CD4-positive, alpha-beta T cell (primary cell): ENCODE results near the gene MARCHF3. TPM values are rescaled to one million over a fixed set of nuclear protein-coding genes. Genes with fewer than 3 reads are reported as not detected.

Experiments used
- ATAC-seq: fragments of 200-7000 bp; cut with Tn5 transposase; one replicate; pipeline ENCODE4 v1.10.0; 2022; ENCODE audit warnings: mild to moderate bottlenecking; ENCODE audit not compliant: poor library complexity
- CTCF ChIA-PET: fragments of 350-600 bp; sonication (Branson Sonifier 250); formaldehyde crosslinking; loops from one replicate; lab custom pipeline; 2021; ENCODE audit warnings: antibody characterized with exemption, inconsistent platforms; lab: Charles Lee
- POLR2A ChIA-PET: fragments of 350-600 bp; sonication (Branson Sonifier 250); formaldehyde crosslinking; loops from one replicate; lab custom pipeline; 2021; ENCODE audit warnings: antibody characterized with exemption, inconsistent platforms; lab: Charles Lee
- DNase-seq, 14 experiments: peaks; one replicate each; pipeline ENCODE4 v3.0.0-alpha.2; 2013 to 2020; ENCODE audit warnings: mixed read lengths in 2 of 14
- H3K27ac ChIP-seq, 2 donors: one replicate each; pipeline versions ENCODE4 v1.5.1 to v1.7.0; 2013; ENCODE audit warnings: low read length in 2 of 2, low read depth in 1 of 2, mild to moderate bottlenecking in 1 of 2
- H3K27me3 ChIP-seq, 2 experiments: 1 replicate in 1 of 2; 2 replicates in 1 of 2; pipeline versions ENCODE4 v1.6.1 to v1.7.0; 2013; ENCODE audit warnings: low read length in 2 of 2, control low read depth in 1 of 2, mild to moderate bottlenecking in 1 of 2, moderate library complexity in 1 of 2; ENCODE audit not compliant: insufficient read depth in 2 of 2, control insufficient read depth in 1 of 2
- H3K36me3 ChIP-seq: one replicate; pipeline ENCODE4 v1.6.1; 2013; ENCODE audit warnings: low read length, control low read depth; ENCODE audit not compliant: insufficient read depth
- H3K4me1 ChIP-seq: one replicate; pipeline ENCODE4 v1.6.1; 2013; ENCODE audit warnings: low read length, control low read depth; ENCODE audit not compliant: insufficient read depth
- H3K4me3 ChIP-seq: one replicate; pipeline ENCODE4 v1.5.1; 2013; ENCODE audit warnings: mild to moderate bottlenecking, low read length, moderate library complexity
- H3K9me3 ChIP-seq, 2 experiments: 1 replicate in 1 of 2; 2 replicates in 1 of 2; pipeline versions ENCODE4 v1.6.1 to v1.7.0; 2013; ENCODE audit warnings: low read length in 2 of 2, mild to moderate bottlenecking in 2 of 2, control low read depth in 1 of 2, moderate library complexity in 1 of 2; ENCODE audit not compliant: control insufficient read depth in 1 of 2, insufficient read depth in 1 of 2
- H3K27ac Mint-ChIP-seq: one replicate; pipeline ENCODE4 v1.8.0; 2020; ENCODE audit warnings: mixed read lengths
- H3K27me3 Mint-ChIP-seq: one replicate; pipeline ENCODE4 v1.8.0; 2021; ENCODE audit warnings: mixed read lengths
- H3K36me3 Mint-ChIP-seq: one replicate; pipeline ENCODE4 v1.8.0; 2021; ENCODE audit warnings: low read depth, mixed read lengths
- H3K4me1 Mint-ChIP-seq: one replicate; pipeline ENCODE4 v1.8.0; 2021; ENCODE audit warnings: low read depth, mixed read lengths
- H3K4me3 Mint-ChIP-seq: one replicate; pipeline ENCODE4 v1.8.0; 2020; ENCODE audit warnings: mild to moderate bottlenecking, mixed read lengths
- H3K9me3 Mint-ChIP-seq: one replicate; pipeline ENCODE4 v1.8.0; 2020; ENCODE audit warnings: mixed read lengths
- intact Hi-C, 2 experiments: fragments of 100-400 bp; cut with DNase I in 1 of 2; cut with micrococcal nuclease in 1 of 2; formaldehyde crosslinking; loops; one replicate each; pipeline versions ENCODE4 v1.15.1 to v1.9.0; 2023 to 2025; cut with DNase I, micrococcal nuclease
- total RNA-seq, 174 experiments: library from RNA in 2 of 174; stranded (reverse) in 2 of 174; gene quantifications; one replicate each; pipeline ENCODE4 v1.2.3 and lab custom pipeline; 2021 to 2026
- TF ChIP-seq, protein P1 (sequence below): fragments of 200-600 bp; IDR thresholded peaks from one replicate; pipeline ENCODE4 v1.8.0; 2022; ENCODE audit warnings: antibody characterized with exemption, mild to moderate bottlenecking

Gene MARCHF3
- total RNA-seq, 2 experiments from 2014 or later, result 5.2 to 6.2 TPM

DNA sequence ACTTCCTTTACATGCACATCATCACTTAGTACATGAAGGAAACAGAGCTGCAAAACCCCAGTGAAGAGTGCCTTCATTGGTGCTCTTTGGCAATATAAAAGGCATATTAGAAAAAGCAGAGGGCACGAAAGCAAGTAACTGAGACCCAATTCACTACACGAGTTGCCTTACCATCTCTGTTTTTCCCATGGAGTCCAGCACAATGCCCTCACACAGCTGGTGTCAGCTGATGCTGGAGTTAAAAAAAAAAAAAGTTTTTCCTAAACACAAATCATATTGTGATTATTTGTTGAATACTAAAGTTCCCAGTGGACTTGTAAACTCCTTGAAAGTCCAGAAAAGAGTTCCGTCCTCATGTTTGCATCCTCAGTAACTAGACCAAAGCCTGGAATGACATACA is 25.6 kb downstream of the MARCHF3 start:
- no peak overlapping the region for H3K4me3 ChIP-seq
- no peaks in the 10 kb centered on the region for H3K4me1 ChIP-seq
- Mint-ChIP-seq H3K4me1 (peaks cover 7% of the 10 kb centered on the region), H3K27ac (no peak overlapping the region), H3K27me3 (no peaks in the 10 kb centered on the region), H3K36me3 (no peaks in the 10 kb centered on the region), H3K4me3 (no peak overlapping the region), H3K9me3 (no peaks in the 10 kb centered on the region)
- ChIA-PET POLR2A (interaction anchor here (0.6 kb wide), 1 partner anchor 10 kb away, joined by 3 read pairs; no protein-coding TSS in a partner anchor), CTCF (no interaction called here)
- H3K27ac ChIP-seq, result no peak overlapping the region
- TF ChIP-seq, protein P1, sequence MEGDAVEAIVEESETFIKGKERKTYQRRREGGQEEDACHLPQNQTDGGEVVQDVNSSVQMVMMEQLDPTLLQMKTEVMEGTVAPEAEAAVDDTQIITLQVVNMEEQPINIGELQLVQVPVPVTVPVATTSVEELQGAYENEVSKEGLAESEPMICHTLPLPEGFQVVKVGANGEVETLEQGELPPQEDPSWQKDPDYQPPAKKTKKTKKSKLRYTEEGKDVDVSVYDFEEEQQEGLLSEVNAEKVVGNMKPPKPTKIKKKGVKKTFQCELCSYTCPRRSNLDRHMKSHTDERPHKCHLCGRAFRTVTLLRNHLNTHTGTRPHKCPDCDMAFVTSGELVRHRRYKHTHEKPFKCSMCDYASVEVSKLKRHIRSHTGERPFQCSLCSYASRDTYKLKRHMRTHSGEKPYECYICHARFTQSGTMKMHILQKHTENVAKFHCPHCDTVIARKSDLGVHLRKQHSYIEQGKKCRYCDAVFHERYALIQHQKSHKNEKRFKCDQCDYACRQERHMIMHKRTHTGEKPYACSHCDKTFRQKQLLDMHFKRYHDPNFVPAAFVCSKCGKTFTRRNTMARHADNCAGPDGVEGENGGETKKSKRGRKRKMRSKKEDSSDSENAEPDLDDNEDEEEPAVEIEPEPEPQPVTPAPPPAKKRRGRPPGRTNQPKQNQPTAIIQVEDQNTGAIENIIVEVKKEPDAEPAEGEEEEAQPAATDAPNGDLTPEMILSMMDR, result no peak
- DNase-seq (no peak), ATAC-seq (no peak)
- no peaks in the 10 kb centered on the region for H3K27me3 ChIP-seq
- intact Hi-C loops, result no loop called here
- peaks cover 0 to 4% of the 10 kb centered on the region in 2 experiments for H3K9me3 ChIP-seq
- H3K36me3 ChIP-seq, result no peaks in the 10 kb centered on the region

DNA sequence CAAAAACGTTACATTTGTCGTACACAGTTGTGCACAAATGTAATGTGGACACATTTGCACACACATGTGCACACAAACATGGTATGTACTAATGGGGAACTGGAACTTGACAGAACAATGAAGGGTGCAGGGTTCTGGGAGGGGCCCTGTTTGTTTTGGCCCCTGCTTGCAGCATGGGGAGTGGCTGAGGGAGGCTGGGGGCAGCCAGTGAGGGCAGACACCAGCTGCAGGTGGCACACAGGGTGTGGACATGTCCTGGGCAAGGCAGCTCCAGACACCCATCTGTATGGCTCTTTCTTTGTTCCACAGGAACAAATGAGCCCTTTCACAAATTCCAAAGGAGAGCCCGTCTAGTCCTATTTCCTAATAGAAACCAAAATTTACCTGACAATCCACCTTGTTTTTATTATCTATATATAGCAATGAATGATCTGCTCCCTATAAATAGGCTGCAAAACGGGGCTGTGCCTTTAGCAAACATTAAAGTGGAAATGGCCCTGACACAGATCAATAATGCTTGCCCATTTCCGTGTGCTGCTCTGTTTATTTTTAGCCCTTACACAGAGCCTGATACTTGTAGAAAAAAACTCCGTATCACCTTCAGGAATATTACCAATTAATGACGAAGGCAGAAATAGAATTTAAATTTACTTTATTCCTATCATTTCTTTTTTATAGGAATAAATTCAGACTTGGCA is 26.4 kb downstream of the MARCHF3 start:
- Mint-ChIP-seq H3K27ac (no peak overlapping the region), H3K36me3 (no peaks in the 10 kb centered on the region), H3K9me3 (no peaks in the 10 kb centered on the region), H3K27me3 (no peaks in the 10 kb centered on the region), H3K4me3 (no peak overlapping the region), H3K4me1 (peaks cover 7% of the 10 kb centered on the region)
- no peak for ATAC-seq
- ChIA-PET POLR2A (no interaction called here), CTCF (no interaction called here)
- Histone ChIP-seq H3K27me3 (no peaks in the 10 kb centered on the region), H3K36me3 (no peaks in the 10 kb centered on the region), H3K9me3 (peaks cover 0 to 4% of the 10 kb centered on the region in 2 experiments), H3K4me1 (no peaks in the 10 kb centered on the region), H3K4me3 (no peak overlapping the region), H3K27ac (no peak overlapping the region)
- TF ChIP-seq, protein P1, result no peak
- DNase-seq, result no peak
- intact Hi-C loops, result no loop called here

DNA sequence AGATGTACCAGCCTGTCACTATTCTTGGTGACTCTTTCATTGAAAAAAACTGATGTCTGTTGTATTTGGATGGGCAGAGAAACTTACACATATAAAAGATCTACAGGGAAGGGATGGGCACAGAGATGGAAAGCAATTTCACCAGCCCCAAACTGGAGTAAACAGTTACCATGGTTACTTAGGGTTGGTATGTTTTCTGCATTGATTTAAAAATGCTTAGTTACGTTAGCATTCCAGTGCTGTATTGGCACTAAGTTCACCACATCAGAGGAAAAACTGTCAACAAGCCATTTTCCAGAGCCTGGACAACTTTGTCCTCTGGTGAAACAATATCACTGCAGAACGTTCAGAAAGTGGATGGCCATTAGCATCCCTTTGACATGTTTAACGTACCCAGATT is 28.0 kb downstream of the MARCHF3 start:
- H3K27ac Mint-ChIP-seq, result no peak overlapping the region
- TF ChIP-seq, protein P1, result no peak
- Histone ChIP-seq H3K36me3 (no peaks in the 10 kb centered on the region), H3K4me1 (no peaks in the 10 kb centered on the region), H3K27me3 (no peaks in the 10 kb centered on the region), H3K9me3 (peaks cover 0 to 4% of the 10 kb centered on the region in 2 experiments), H3K27ac (no peak overlapping the region), H3K4me3 (no peak overlapping the region)
- no peaks in the 10 kb centered on the region for H3K9me3 Mint-ChIP-seq
- DNase-seq, result no peak
- no peaks in the 10 kb centered on the region for H3K27me3 Mint-ChIP-seq
- ChIA-PET CTCF (no interaction called here), POLR2A (no interaction called here)
- H3K36me3 Mint-ChIP-seq, result no peaks in the 10 kb centered on the region
- ATAC-seq, result no peak
- peaks cover 7% of the 10 kb centered on the region for H3K4me1 Mint-ChIP-seq
- no peak overlapping the region for H3K4me3 Mint-ChIP-seq
- intact Hi-C loops, result no loop called here
